Endothelial cell of umbilical vein (primary cell): Measurements from ENCODE around the gene LMAN2. TPM values are rescaled to one million over a fixed set of nuclear protein-coding genes. Genes with fewer than 3 reads are reported as not detected.

Source experiments
- BruUV-seq: library from RNA; stranded (reverse); fragments of 400-500 nt; replicated peaks from 2 replicates; lab custom pipeline; 2021; lab: Mats Ljungman, UMichigan
- CTCF ChIA-PET: fragments of 300-600, 350-600 bp; sonication (Branson Sonifier 250); formaldehyde crosslinking; loops from one replicate; lab custom pipeline; 2021; ENCODE audit warnings: antibody characterized with exemption, inconsistent platforms; lab: Charles Lee
- POLR2A ChIA-PET: fragments of 300-600, 350-600 bp; sonication (Branson Sonifier 250); formaldehyde crosslinking; loops from one replicate; lab custom pipeline; 2021; ENCODE audit warnings: antibody characterized with exemption, inconsistent platforms; lab: Charles Lee
- DNase-seq: peaks from one replicate; pipeline ENCODE4 v3.0.0-alpha.2; 2011; ENCODE audit warnings: low read depth, low spot score
- FAIRE-seq: peaks from 2 replicates; lab custom pipeline; 2011; peaks lifted over from hg19 to GRCh38; lab: Jason Lieb, UNC
- H2AFZ ChIP-seq: 2 replicates; pipeline ENCODE4 v1.6.0; 2012; ENCODE audit warnings: low read depth, low read length, control low read depth, inconsistent platforms
- H3K27ac ChIP-seq: 2 replicates; pipeline ENCODE4 v1.5.1; 2011; ENCODE audit warnings: low read depth, mild to moderate bottlenecking, control low read depth, low read length, moderate library complexity; ENCODE audit not compliant: insufficient read depth
- H3K27me3 ChIP-seq, 2 experiments: 2 replicates each; pipeline versions ENCODE4 v1.6.0 to v1.6.1; 2011; ENCODE audit warnings: low read length in 2 of 2, mixed read lengths in 1 of 2; ENCODE audit not compliant: control insufficient read depth in 2 of 2, insufficient read depth in 2 of 2
- H3K36me3 ChIP-seq, 2 experiments: 2 replicates in 1 of 2; 3 replicates in 1 of 2; pipeline ENCODE4 v1.5.1; 2011; ENCODE audit warnings: low read length in 2 of 2, mild to moderate bottlenecking in 1 of 2, moderate library complexity in 1 of 2; ENCODE audit not compliant: control insufficient read depth in 2 of 2, insufficient read depth in 2 of 2; ENCODE audit errors: extremely low read depth in 1 of 2
- H3K4me1 ChIP-seq: 3 replicates; pipeline ENCODE4 v1.5.1; 2011; ENCODE audit warnings: mild to moderate bottlenecking, low read length; ENCODE audit not compliant: control insufficient read depth, insufficient read depth; ENCODE audit errors: extremely low read depth
- H3K4me2 ChIP-seq: 2 replicates; pipeline ENCODE4 v1.6.1; 2011; ENCODE audit warnings: low read length, control low read depth, mixed read lengths; ENCODE audit not compliant: insufficient read depth
- H3K4me3 ChIP-seq, 3 experiments: fragments of 200-600 bp in 1 of 3; sonication (generic), shearing (Covaris generic) in 1 of 3; replicated peaks in 1 of 3; 2 replicates each; pipeline ENCODE4 v1.5.1; 2011 to 2016; ENCODE audit warnings: control low read depth in 3 of 3, low read length in 3 of 3, mild to moderate bottlenecking in 2 of 3, inconsistent platforms in 1 of 3, low read depth in 1 of 3, moderate library complexity in 1 of 3; ENCODE audit not compliant: insufficient read depth in 1 of 3
- H3K79me2 ChIP-seq: 2 replicates; pipeline ENCODE4 v1.6.0; 2012; ENCODE audit warnings: low read length, inconsistent platforms; ENCODE audit not compliant: control insufficient read depth, insufficient read depth
- H3K9ac ChIP-seq: replicated peaks from 2 replicates; pipeline ENCODE3; 2011; ENCODE audit warnings: low read length, control low read depth; ENCODE audit not compliant: insufficient read depth; ENCODE audit errors: extremely low read depth
- H3K9me1 ChIP-seq: replicated peaks from 3 replicates; pipeline ENCODE4 v1.6.0; 2011; ENCODE audit warnings: mild to moderate bottlenecking, low read length; ENCODE audit not compliant: control insufficient read depth, insufficient read depth; ENCODE audit errors: extremely low read depth
- H3K9me3 ChIP-seq: replicated peaks from 2 replicates; pipeline ENCODE4 v1.5.1; 2012; ENCODE audit warnings: low read length, inconsistent platforms; ENCODE audit not compliant: control insufficient read depth, insufficient read depth
- H4K20me1 ChIP-seq: replicated peaks from 2 replicates; pipeline ENCODE3; 2011; ENCODE audit warnings: mild to moderate bottlenecking, low read length; ENCODE audit not compliant: control insufficient read depth, insufficient read depth; ENCODE audit errors: extremely low read depth
- CTCF ChIP-seq, 2 donors: IDR thresholded peaks; 1 replicate in 1 of 2; 2 replicates in 1 of 2; pipeline ENCODE4 v1.5.1; 2011; ENCODE audit warnings: low read length in 2 of 2, mild to moderate bottlenecking in 2 of 2, moderate library complexity in 2 of 2, control low read depth in 1 of 2, inconsistent platforms in 1 of 2, low read depth in 1 of 2; ENCODE audit not compliant: insufficient read depth in 1 of 2; ENCODE audit errors: extremely low read depth in 1 of 2
- EZH2 ChIP-seq: IDR thresholded peaks from 2 replicates; pipeline ENCODE4 v1.6.1; 2012; ENCODE audit warnings: borderline replicate concordance, low read depth, mild to moderate bottlenecking, moderate library complexity, low read length, inconsistent platforms; ENCODE audit not compliant: severe bottlenecking
- FOS ChIP-seq: IDR thresholded peaks from 2 replicates; pipeline ENCODE4 v1.6.1; 2011; ENCODE audit warnings: mild to moderate bottlenecking, low read length, moderate library complexity, borderline replicate concordance; ENCODE audit not compliant: insufficient read depth
- GATA2 ChIP-seq: IDR thresholded peaks from 2 replicates; pipeline ENCODE4 v1.7.0; 2011; ENCODE audit warnings: low read depth, mild to moderate bottlenecking, moderate library complexity, mixed read lengths, low read length; ENCODE audit not compliant: insufficient read length, insufficient read depth
- JUN ChIP-seq: IDR thresholded peaks from 2 replicates; pipeline ENCODE4 v1.6.1; 2011; ENCODE audit warnings: borderline replicate concordance, low read depth; ENCODE audit not compliant: insufficient read length, insufficient read depth
- MAX ChIP-seq: IDR thresholded peaks from 2 replicates; pipeline ENCODE4 v1.6.1; 2011; ENCODE audit not compliant: insufficient read depth, insufficient read length
- MYC ChIP-seq: IDR thresholded peaks from one replicate; pipeline ENCODE4 v1.6.1; 2011; ENCODE audit warnings: mild to moderate bottlenecking, low read depth, low read length
- POLR2A ChIP-seq: IDR thresholded peaks from 2 replicates; pipeline ENCODE4 v1.6.1; 2012; ENCODE audit warnings: low read depth, mild to moderate bottlenecking, control low read depth, low read length
- POLR2AphosphoS5 ChIP-seq: IDR thresholded peaks from 2 replicates; pipeline ENCODE4 v1.6.1; 2012; ENCODE audit warnings: low read depth, mild to moderate bottlenecking, control low read depth, low read length, moderate library complexity; ENCODE audit not compliant: insufficient read depth
- dilution Hi-C: fragments of 300-500 bp; cut with MboI; formaldehyde crosslinking; loops from one replicate; pipeline ENCODE4 v1.15.0; 2019; ENCODE audit warnings: low sequenced_read_pairs; ENCODE audit not compliant: extremely low pct_ligation_motif_present
- intact Hi-C: fragments of 100-400 bp; cut with micrococcal nuclease; formaldehyde crosslinking; loops from one replicate; pipeline ENCODE4 v1.10.0; 2022
- polyA plus RNA-seq, 4 experiments: library from polyadenylated mRNA; depleted of rRNA in 3 of 4; stranded (reverse) in 3 of 4; unstranded in 1 of 4; fragments of >200 nt; gene quantifications; 2 replicates each; pipeline versions ENCODE4 v1.2.1 to v1.2.3, GENCODE V29; 2011 to 2012; ENCODE audit warnings: missing spikeins in 1 of 4
- total RNA-seq: library from RNA; stranded (reverse); gene quantifications from 2 replicates; pipeline ENCODE4 v1.2.3, GENCODE V29; 2021

Gene LMAN2
- total and polyA plus RNA-seq, 2 donors (not counting 3 experiments of a cell fraction or from before 2014, with no cell fraction given): 151 to 370 TPM

- no peaks in the 10 kb centered on the region for H4K20me1 ChIP-seq
- H3K27ac ChIP-seq: no peak overlapping the region
- no peak for TF ChIP-seq EZH2
- no peak for TF ChIP-seq POLR2A
- TF ChIP-seq MYC: no peak
- no peak for TF ChIP-seq GATA2
- no peak for TF ChIP-seq FOS
- no peak for TF ChIP-seq POLR2AphosphoS5
- no peak for TF ChIP-seq MAX
- no peak for TF ChIP-seq JUN
- no peak for TF ChIP-seq CTCF (IDR thresholded peaks at IDR 0.05; ENCODE audit: extremely low read depth in 1 of 2, insufficient read depth in 1 of 2, low read depth in 1 of 2, low read length in 2 of 2)
- H3K9ac ChIP-seq: no peak overlapping the region
- no peaks in the 10 kb centered on the region for H3K4me1 ChIP-seq
- CTCF ChIA-PET: interaction anchor here (1.1 to 4.2 kb wide), 3 partner anchors 15 to 17 kb away, joined by 4 to 138 read pairs (median 7); partner anchors contain the start of gene PFN3
- H3K79me2 ChIP-seq: no peaks in the 10 kb centered on the region
- no peak overlapping the region for H2AFZ ChIP-seq
- dilution Hi-C loops: no loop called here
- intact Hi-C loops: no loop called here
- no peak for DNase-seq
- no peaks in the 10 kb centered on the region for H3K36me3 ChIP-seq
- no peak for FAIRE-seq
- POLR2A ChIA-PET: no interaction called here
- peaks cover 0 to 4% of the 10 kb centered on the region in 2 experiments for H3K27me3 ChIP-seq
- no peaks in the 10 kb centered on the region for H3K9me1 ChIP-seq
- no peaks in the 10 kb centered on the region for H3K9me3 ChIP-seq
- BruUV-seq: no TSS peak
- H3K4me2 ChIP-seq: no peak overlapping the region
- no peak overlapping the region for H3K4me3 ChIP-seq
Observed at GRCh38 chr5:177387405-177387804, 35.9 kb upstream of the LMAN2 start.
